Pancreas (tissue), 10 donors: ENCODE results near the gene FAM76A. TPM values are rescaled to one million over a fixed set of nuclear protein-coding genes. Genes with fewer than 3 reads are reported as not detected.

Source experiments
- ATAC-seq, 4 donors: fragments of 200-7000 bp; cut with Tn5 transposase; one replicate each; pipeline versions ENCODE4 v1.8.0 to v1.9.1; 2020; ENCODE audit warnings: mild to moderate bottlenecking in 4 of 4, moderate library complexity in 4 of 4
- DNase-seq, 6 donors: peaks; one replicate each; pipeline ENCODE4 v3.0.0-alpha.2; 2020
- FAIRE-seq: peaks from 2 replicates; lab custom pipeline; 2012; peaks lifted over from hg19 to GRCh38; lab: Jason Lieb, UNC
- H3K27ac ChIP-seq, 4 donors: fragments of 200-600 bp; sonication (generic); 1 replicate in 3 of 4; 2 replicates in 1 of 4; pipeline versions ENCODE4 v1.5.0 to v1.8.0; 2020
- H3K27me3 ChIP-seq, 4 donors: fragments of 200-600 bp; one replicate each; pipeline ENCODE4 v1.8.0; 2021
- H3K36me3 ChIP-seq, 3 donors: fragments of 200-600 bp; sonication (generic) in 1 of 3; one replicate each; pipeline versions ENCODE4 v1.5.0 to v1.8.0; 2020 to 2021
- H3K4me1 ChIP-seq, 3 donors: fragments of 200-600 bp; one replicate each; pipeline ENCODE4 v1.8.0; 2021
- H3K4me3 ChIP-seq, 4 donors: fragments of 200-600 bp; sonication (generic) in 2 of 4; one replicate each; pipeline versions ENCODE4 v1.5.0 to v1.8.0; 2020 to 2021
- H3K9me3 ChIP-seq, 4 donors: fragments of 200-600 bp; one replicate each; pipeline ENCODE4 v1.8.0; 2021
- WGBS, 2 donors: extraction: QIAGEN DNeasy Blood & Tissue Kit; methylation state at CpG; one replicate each; pipeline ENCODE4 v1.1.7; 2013; 5-methylcytosine and 5-hydroxymethylcytosine counted together
- intact Hi-C, 3 donors: fragments of 100-400 bp; cut with DNase I; formaldehyde crosslinking; loops; one replicate each; pipeline versions ENCODE4 v1.11.1 to v1.14.2; 2022
- polyA plus RNA-seq, 2 donors: library from polyadenylated mRNA; stranded (reverse); fragments of 200-250 nt; gene quantifications; one replicate each; pipeline ENCODE4 v1.2.3, GENCODE V29; 2013
- total RNA-seq, 6 donors: library from RNA; stranded (reverse); fragmentation: NEBNext Ultra II Directional in 4 of 6; extraction: Animal tissue kit (Norgen Biotek cat#: 25700) in 4 of 6; gene quantifications; one replicate each; pipeline versions ENCODE4 v1.2.1 to v1.2.4, GENCODE V29; 2021 to 2023
- TF ChIP-seq, protein P1 (sequence below), 4 donors: fragments of 200-600 bp; sonication (generic) in 3 of 4; IDR thresholded peaks; one replicate each; pipeline versions ENCODE4 v1.5.0 to v1.8.0; 2021; ENCODE audit warnings: antibody characterized with exemption in 4 of 4
- donor health status: healthy with polysubstance abuse.
- donor health status: DM: no; HTN: no; CAD: no; lungs with moderate emphysema.
- donor health status: DM: no; HTN: no; CAD: no.
- donor health status: control.
- donor health status: control.
- donor health status: Bipolar disorder and iron deficiency.
- donor health status: DM: yes; HTN: yes; CAD: no.
- donor health status: DM: no; HTN: no; CAD: no.
- donor health status: DM: no; HTN: no; CAD: no.
- donor health status: DM: yes; HTN: yes; CAD: no.

FAM76A gene
- total and polyA plus RNA-seq, 8 donors: 4.3 to 8.7 (median 6.3) TPM

DNA sequence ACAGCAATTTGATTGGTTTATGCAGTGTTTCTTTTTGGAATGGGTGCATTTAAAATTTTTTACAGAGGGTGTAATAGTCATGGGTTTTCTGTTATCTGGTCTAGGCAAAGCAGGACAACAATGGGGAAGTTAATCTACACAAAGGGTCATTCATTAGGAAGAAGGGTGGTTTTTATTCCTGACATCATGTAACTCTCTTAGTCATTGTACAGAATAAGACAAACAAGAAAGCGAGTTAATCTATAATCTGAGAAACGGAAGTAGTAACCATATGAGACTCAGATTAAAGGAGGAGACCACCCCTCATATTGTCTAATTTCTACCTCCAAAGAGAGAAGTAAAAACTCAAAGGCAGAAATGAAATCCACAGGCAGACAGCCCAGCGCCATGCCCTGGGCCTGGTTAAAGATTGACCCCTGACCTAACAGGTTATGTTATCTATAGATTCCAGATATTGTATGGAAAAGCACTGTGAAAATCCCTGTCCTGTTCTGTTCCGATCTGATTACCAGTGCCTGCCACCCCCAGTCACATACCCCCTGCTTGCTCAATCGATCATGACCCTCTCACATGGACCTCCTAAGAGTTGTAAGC, 43.3 kb upstream of the FAM76A start:
- H3K9me3 ChIP-seq: no peaks in the 10 kb centered on the region
- FAIRE-seq (no peak), ATAC-seq (peak in 3 of 4 donors; percentile 68 to 87 (median 82)), DNase-seq (no peak)
- no peaks in the 10 kb centered on the region for H3K4me1 ChIP-seq
- H3K27me3 ChIP-seq: no peaks in the 10 kb centered on the region
- intact Hi-C loops: no loop called here
- no peak overlapping the region for H3K4me3 ChIP-seq
- peak overlapping the region in 2 of 4 donors; percentile 62 to 73 for H3K27ac ChIP-seq
- 51 to 56% methylated on average over 5 of the region's 5 CpGs for WGBS, 2 donors
- H3K36me3 ChIP-seq: no peaks in the 10 kb centered on the region
- TF ChIP-seq, protein P1, sequence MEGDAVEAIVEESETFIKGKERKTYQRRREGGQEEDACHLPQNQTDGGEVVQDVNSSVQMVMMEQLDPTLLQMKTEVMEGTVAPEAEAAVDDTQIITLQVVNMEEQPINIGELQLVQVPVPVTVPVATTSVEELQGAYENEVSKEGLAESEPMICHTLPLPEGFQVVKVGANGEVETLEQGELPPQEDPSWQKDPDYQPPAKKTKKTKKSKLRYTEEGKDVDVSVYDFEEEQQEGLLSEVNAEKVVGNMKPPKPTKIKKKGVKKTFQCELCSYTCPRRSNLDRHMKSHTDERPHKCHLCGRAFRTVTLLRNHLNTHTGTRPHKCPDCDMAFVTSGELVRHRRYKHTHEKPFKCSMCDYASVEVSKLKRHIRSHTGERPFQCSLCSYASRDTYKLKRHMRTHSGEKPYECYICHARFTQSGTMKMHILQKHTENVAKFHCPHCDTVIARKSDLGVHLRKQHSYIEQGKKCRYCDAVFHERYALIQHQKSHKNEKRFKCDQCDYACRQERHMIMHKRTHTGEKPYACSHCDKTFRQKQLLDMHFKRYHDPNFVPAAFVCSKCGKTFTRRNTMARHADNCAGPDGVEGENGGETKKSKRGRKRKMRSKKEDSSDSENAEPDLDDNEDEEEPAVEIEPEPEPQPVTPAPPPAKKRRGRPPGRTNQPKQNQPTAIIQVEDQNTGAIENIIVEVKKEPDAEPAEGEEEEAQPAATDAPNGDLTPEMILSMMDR (IDR thresholded peaks at IDR 0.05): no peak

DNA sequence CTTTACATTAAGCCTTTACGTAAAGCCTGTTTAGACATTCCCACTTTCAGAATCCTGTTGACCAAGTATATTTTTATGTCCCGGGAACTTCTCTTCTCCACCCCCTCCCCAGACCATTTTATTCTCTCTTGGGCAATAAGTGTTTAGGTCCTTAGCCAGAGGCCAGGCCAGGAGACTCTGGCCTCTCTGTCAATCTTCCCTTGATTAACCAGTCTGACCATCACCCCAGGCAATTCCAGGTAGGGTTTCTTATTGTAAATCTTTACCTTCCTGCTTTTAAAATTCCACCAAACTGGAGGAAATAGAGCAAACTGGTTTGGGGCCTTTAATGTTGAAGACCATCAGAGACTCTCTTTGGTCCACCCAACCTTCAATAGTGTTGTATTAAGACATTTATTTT, 41.6 kb upstream of the FAM76A start:
- Histone ChIP-seq H3K27ac (no peak overlapping the region), H3K4me1 (no peaks in the 10 kb centered on the region), H3K9me3 (no peaks in the 10 kb centered on the region), H3K36me3 (no peaks in the 10 kb centered on the region), H3K4me3 (no peak overlapping the region), H3K27me3 (no peaks in the 10 kb centered on the region)
- FAIRE-seq (no peak), ATAC-seq (no peak), DNase-seq (no peak)
- intact Hi-C loops: no loop called here
- TF ChIP-seq, protein P1 (IDR thresholded peaks at IDR 0.05): no peak
- 86 to 91% methylated on average over 2 of the region's 2 CpGs for WGBS, 2 donors

DNA sequence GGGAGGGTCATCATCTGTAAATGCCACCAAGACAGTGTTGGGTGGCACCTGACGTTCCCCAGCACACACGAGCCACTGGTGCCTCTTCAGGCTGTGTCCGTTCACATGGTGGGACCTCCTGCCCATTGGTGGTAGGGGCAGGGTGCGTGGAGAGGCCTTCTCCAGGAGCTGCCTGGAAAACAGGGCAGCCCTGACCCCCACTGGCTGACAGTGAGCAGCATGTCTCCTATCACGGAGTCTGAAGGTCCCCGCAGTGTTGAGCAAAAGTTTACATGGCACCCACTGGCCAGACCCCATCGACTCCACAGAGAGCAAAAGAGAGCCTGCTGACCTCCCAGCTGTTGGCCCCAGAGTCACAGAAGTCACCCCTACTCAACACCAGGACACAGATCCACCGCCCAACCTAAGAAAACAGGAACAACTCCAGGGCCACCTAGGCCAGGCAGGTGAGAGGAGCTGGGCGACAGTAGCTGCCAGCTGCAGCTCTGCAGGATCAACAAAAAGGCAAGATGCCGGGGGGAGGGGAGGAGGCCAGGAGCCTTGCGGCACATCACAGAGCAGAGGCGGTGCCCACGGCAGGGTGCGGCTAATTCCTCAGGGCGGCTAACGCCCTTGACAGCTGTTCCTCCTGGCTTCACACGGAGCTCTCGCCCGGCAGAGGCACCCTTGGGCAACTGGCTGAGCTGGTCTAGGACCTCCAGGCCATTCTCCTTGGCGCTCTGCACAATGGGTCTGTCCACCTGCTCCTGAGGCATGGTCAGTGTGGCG, 39.4 kb upstream of the FAM76A start:
- WGBS, 2 donors: 77 to 83% methylated on average over 21 of the region's 21 CpGs
- DNase-seq: no peak
- no peaks in the 10 kb centered on the region for H3K36me3 ChIP-seq
- intact Hi-C loops: no loop called here
- TF ChIP-seq, protein P1 (IDR thresholded peaks at IDR 0.05): no peak
- no peak overlapping the region for H3K4me3 ChIP-seq
- ATAC-seq: peak in 1 of 4 donors; percentile 51
- no peak for FAIRE-seq
- no peaks in the 10 kb centered on the region for H3K27me3 ChIP-seq
- no peak overlapping the region for H3K27ac ChIP-seq
- no peaks in the 10 kb centered on the region for H3K9me3 ChIP-seq
- H3K4me1 ChIP-seq: no peaks in the 10 kb centered on the region

DNA sequence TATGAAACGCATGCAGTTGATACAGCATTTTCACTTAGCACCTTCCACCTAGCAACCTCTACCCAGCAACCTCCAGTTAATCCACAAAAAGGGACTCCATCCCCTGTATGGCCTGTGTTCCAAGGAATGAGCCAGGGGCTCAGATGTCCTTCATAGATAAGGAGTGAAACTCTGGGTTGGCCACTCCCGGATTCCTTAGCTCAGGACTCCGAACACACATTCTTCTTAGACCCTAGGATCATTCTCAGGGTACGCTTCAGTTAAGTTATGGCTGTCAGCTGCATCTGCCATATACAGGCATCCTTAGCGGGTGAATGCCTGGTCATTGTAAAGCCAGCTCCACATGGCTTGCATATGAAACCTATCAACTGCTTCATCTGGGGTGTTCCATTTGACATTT, 37.9 kb upstream of the FAM76A start:
- no peaks in the 10 kb centered on the region for H3K4me1 ChIP-seq
- intact Hi-C loops: no loop called here
- no peaks in the 10 kb centered on the region for H3K27me3 ChIP-seq
- H3K4me3 ChIP-seq: no peak overlapping the region
- H3K36me3 ChIP-seq: no peaks in the 10 kb centered on the region
- no peaks in the 10 kb centered on the region for H3K9me3 ChIP-seq
- DNase-seq (no peak), ATAC-seq (no peak), FAIRE-seq (no peak)
- TF ChIP-seq, protein P1 (IDR thresholded peaks at IDR 0.05): no peak
- WGBS, 2 donors: 83 to 89% methylated on average over 5 of the region's 5 CpGs
- H3K27ac ChIP-seq: no peak overlapping the region
